ENCODE data around the gene FRS2.

The FRS2 gene

DNA sequence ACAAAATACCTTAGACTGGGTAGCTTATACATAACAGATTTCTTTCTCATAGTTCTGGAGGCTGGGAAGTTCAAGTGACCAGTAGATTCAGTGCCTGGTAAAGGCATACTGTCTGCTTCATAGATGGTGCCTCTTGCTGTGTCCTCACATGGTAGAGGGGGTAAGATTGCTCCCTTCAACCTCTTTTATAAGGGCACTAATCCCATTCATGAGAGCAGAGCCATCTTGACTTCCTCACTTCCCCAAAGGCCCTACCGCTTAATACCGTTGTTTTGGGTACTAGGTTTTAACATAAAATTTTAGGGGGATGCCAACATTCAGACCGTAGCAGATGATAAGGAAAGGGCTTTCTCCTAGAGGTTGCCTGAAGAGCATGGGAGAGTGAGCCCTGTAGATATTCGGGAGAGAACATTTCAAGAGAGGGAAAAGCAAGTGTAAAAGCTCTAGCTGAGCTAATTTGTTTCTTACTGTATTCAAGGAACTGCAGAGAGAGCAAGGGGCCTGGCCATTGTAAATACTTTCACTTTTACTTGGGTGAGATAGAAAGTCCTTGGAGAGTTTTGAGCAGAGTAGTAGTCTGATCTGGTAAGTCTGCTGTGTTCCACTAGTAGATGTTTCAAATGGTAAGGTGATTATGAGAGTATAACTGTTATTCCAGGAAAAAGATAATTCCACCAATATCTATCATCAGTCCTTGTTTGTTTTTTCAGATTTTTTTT is 27.3 kb downstream of the FRS2 start:
- Histone ChIP-seq H3K27me3 (ENCODE audit: insufficient read depth, low read depth, severe bottlenecking) (no peaks in the 10 kb centered on the region), H3K9me3 (ENCODE audit: severe bottlenecking) (no peaks in the 10 kb centered on the region), H3K27ac (no peak overlapping the region), H3K4me3 (ENCODE audit: low read depth, low read length) (no peak overlapping the region), H3K36me3 (no peaks in the 10 kb centered on the region)
- TF ChIP-seq, protein P1, sequence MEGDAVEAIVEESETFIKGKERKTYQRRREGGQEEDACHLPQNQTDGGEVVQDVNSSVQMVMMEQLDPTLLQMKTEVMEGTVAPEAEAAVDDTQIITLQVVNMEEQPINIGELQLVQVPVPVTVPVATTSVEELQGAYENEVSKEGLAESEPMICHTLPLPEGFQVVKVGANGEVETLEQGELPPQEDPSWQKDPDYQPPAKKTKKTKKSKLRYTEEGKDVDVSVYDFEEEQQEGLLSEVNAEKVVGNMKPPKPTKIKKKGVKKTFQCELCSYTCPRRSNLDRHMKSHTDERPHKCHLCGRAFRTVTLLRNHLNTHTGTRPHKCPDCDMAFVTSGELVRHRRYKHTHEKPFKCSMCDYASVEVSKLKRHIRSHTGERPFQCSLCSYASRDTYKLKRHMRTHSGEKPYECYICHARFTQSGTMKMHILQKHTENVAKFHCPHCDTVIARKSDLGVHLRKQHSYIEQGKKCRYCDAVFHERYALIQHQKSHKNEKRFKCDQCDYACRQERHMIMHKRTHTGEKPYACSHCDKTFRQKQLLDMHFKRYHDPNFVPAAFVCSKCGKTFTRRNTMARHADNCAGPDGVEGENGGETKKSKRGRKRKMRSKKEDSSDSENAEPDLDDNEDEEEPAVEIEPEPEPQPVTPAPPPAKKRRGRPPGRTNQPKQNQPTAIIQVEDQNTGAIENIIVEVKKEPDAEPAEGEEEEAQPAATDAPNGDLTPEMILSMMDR (IDR thresholded peaks at IDR 0.05; ENCODE audit: low read depth, low read length) = no peak
- DNase-seq = no peak

- H3K36me3 ChIP-seq = no peaks in the 10 kb centered on the region
Observed at GRCh38 chr12:69500631-69501030, 30.4 kb downstream of the FRS2 start.

GRCh38 chr12:69501154-69501895 is 31.1 kb downstream of the FRS2 start:
- no peaks in the 10 kb centered on the region for H3K36me3 ChIP-seq
- TF ChIP-seq, protein P1 (IDR thresholded peaks at IDR 0.05; ENCODE audit: low read depth, low read length) = no peak
- H3K27me3 ChIP-seq (ENCODE audit: insufficient read depth, low read depth, severe bottlenecking) = no peaks in the 10 kb centered on the region
- H3K4me3 ChIP-seq (ENCODE audit: low read depth, low read length) = no peak overlapping the region
- H3K27ac ChIP-seq = no peak overlapping the region
- no peak for DNase-seq
- no peaks in the 10 kb centered on the region for H3K9me3 ChIP-seq (ENCODE audit: severe bottlenecking)

More at GRCh38 chr12:69500631-69501030, 30.4 kb downstream of the FRS2 start:
- Histone ChIP-seq H3K4me3 (ENCODE audit: low read depth, low read length) (no peak overlapping the region), H3K27ac (no peak overlapping the region), H3K9me3 (ENCODE audit: severe bottlenecking) (no peaks in the 10 kb centered on the region), H3K27me3 (ENCODE audit: insufficient read depth, low read depth, severe bottlenecking) (no peaks in the 10 kb centered on the region)
- DNase-seq = no peak
- TF ChIP-seq, protein P1 (IDR thresholded peaks at IDR 0.05; ENCODE audit: low read depth, low read length) = no peak

GRCh38 chr12:69502345-69503081 is 32.3 kb downstream of the FRS2 start:
- DNase-seq = no peak
- Histone ChIP-seq H3K9me3 (ENCODE audit: severe bottlenecking) (no peaks in the 10 kb centered on the region), H3K4me3 (ENCODE audit: low read depth, low read length) (no peak overlapping the region), H3K27me3 (ENCODE audit: insufficient read depth, low read depth, severe bottlenecking) (no peaks in the 10 kb centered on the region), H3K27ac (no peak overlapping the region), H3K36me3 (no peaks in the 10 kb centered on the region)
- TF ChIP-seq, protein P1 (IDR thresholded peaks at IDR 0.05; ENCODE audit: low read depth, low read length) = no peak

DNA sequence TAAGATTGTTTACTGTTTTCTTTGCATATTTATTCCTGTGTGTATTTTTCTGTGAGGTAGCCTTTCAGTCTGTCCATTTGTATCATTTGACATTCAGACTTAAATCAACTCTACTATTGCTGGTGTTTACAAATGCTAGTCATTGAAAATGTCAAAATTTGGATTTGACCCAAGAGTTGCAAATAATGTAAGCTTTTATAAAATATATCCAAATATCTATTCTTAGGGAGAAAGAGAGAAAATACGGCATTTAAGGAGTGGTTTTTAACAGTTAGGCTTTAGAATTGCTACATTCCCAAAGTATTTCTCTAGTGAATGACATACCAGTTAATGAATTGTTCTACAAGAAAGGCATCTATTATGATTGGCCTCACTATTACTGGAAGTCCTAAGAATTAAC is 37.9 kb downstream of the FRS2 start:
- no peak for DNase-seq
- Histone ChIP-seq H3K9me3 (ENCODE audit: severe bottlenecking) (no peaks in the 10 kb centered on the region), H3K27ac (no peak overlapping the region), H3K4me3 (ENCODE audit: low read depth, low read length) (no peak overlapping the region), H3K27me3 (ENCODE audit: insufficient read depth, low read depth, severe bottlenecking) (no peaks in the 10 kb centered on the region), H3K36me3 (no peaks in the 10 kb centered on the region)
- TF ChIP-seq, protein P1 (IDR thresholded peaks at IDR 0.05; ENCODE audit: low read depth, low read length) = no peak
